Stimulated activated CD4-positive, alpha-beta T cell treated with anti-CD3 and anti-CD28 coated beads, TNF-alpha, amount 100 ng/mL, for 24 hours (primary cell): ENCODE results near the gene ECPAS.
"Not testable (repeated sequence)": the region's sequence is repeated elsewhere in the genome, so short reads cannot be mapped to it uniquely, and the experiment has no call there.

ENCODE experiments used
- DNase-seq, 3 experiments: peaks; one replicate each; pipeline ENCODE4 v3.0.0-alpha.2; 2020; ENCODE audit warnings: low read depth in 3 of 3

Gene ECPAS

DNA sequence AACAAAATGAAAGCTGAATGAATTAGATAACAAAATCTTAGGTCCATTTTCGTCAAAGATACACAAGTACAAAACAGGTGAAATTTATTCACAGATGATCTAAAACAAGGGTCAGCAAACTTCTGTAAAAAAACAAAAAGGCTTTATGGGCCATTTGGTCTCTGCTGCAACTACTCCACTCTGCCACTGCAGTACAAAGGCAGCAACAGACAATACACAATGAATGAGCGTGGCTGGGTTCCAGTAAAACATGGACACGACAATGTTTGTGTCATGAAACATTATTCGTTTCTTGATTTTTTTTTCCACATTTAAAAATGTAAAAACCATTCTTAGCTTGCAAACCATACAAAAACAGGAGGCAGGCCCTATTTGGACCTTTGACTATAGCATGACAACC lies 71.9 kb downstream of the ECPAS start:
- DNase-seq, result no peak

DNA sequence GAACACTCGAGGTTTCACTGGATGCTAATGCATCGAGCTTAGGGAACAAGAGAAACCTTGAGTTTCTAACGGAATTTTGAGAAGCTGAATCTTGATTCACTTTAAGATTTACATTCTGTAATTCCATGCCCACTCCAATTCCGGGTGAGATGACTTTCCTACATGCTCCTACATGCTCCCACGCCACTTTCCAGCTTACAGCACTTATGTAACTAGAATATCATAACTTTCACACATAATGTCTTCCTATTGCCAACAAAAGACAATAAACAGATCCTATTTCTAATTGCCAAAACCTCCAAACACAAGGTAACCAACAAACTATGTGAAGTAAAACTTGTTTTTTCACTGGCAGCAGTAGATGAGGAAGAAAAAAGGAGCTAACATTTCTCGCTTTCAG lies 72.9 kb downstream of the ECPAS start:
- DNase-seq, result no peak

DNA sequence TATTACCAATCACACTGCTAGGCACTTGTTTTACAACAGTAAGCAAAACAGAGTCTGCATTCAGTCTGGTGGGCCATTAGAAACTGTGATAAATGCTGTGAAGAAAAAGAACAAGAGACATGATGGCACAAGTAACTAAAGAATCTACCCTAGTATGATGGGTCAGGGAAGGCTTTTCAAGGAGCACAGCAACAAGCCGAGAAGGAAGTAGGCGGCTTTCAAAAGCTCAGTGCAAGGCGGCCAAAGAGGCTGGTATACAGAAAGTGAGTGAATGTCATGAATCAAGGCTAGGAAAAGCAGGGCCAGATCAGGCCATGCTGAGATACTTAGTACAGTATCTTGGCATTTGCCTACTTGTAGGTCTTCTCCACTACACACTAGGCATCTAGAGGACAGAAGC lies 76.4 kb downstream of the ECPAS start:
- DNase-seq, result no peak

DNA sequence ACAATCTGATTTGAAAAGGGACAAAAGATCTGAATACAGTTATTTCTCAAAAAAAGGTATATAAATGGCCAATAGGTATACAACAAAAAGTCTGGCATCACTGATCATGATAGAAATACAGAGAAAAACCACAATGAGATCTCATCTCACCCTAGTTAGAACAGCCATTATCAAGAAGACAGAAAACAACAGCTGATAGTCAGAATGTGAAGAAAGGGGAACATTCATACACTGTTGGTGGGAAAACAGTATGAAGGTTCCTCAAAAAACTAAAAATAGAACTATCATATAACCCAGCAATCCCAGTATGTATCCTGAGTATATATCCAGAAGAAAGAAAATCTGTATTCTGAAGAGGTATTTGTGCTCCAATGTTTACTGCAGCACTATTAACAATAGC lies 78.5 kb downstream of the ECPAS start:
- no peak for DNase-seq

DNA sequence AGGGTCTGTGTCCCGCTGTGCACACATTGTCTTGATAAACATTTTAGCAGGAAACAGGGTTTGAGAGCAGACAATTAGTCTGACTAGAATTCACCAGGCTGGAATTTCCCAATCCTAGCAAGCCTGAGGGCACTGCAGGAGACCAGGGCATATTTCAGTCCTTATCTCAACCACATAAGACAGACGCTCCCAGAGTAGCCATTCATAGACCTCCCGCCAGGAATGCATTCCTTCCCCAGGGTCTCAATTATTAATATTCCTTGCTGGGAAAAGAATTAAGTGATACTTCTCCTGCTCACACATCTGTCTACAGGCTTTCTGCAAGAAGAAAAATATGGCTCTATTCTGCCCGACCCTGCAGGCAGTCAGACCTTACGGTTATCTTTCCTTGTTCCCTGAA lies 82.7 kb downstream of the ECPAS start:
- not testable (repeated sequence) for DNase-seq

DNA sequence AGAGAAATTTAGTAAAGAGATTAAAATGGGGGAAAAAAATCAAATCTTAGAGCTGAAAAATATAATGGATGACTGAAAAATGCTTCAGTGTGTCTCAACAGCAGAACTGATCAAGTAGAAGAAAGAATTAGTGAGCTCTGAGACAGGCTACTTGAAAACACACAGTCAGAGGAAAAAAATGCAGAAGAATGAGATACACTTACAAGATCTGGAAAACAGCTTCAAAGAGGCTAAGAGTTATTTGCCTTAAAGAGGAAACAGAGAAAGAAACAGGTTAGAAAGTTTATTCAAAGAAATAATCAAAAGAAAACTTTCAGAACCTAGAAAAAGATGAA lies 83.7 kb downstream of the ECPAS start:
- DNase-seq, result no peak

DNA sequence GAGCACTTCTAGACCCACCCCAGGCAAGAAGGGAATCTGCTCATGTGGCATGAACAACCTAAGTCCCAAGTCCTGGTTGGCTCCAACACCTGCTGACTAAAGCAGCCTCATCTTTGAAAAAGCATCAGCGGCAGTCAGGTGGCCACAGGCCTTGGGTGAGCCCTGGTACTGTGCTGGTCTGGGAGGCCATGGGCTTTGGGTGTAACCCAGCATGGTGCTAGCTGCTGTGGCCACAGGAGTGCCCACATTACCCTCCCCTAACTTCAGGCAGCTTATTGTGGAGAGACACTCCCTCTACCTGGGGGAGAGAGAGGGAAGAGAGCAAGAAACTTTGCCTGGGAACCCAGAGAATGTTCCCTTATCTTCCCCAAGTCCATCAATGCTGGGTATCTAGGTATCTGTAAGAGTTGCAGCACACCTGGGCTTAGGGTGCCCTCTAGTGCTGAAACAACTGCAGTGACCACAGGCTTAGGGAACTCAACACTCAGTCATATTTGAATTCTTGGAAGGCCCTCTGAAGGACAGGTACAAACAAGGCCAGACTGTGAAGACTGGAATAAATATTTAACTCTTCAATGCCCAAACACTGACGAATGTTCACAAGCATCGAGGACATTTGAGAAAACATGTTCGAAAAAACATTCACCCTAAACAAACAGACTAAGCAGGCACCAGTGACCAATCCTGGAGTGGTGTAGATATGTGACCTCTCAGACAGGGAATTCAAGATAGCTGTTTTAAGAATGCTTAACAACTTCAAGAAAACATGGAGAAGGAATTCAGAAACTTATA lies 84.2 kb downstream of the ECPAS start:
- DNase-seq, result no peak

DNA sequence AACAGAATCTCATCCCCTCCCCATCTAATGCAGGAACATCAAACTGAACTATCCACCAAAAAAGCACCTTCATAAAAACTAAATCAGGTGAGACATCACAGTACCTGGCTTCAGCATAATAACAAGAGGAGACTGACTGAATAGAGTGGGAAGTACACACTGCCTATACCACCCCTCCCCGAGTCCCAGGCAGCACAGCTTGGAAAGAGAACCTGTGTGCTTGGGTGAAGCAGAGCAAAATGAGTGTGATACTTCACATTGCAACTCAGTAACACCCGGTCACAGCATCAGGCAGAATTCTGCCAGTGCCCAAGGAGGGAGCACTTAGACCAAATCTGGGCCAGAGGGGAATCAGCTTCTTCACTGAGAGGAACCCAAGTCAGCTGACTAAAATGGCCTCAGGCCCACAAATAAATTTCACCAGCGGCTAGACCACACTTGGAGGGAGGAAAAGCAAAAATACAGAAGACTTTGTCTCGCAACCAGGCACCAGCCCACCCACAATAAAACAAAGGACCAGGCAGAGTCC lies 84.9 kb downstream of the ECPAS start:
- DNase-seq, result no peak

DNA sequence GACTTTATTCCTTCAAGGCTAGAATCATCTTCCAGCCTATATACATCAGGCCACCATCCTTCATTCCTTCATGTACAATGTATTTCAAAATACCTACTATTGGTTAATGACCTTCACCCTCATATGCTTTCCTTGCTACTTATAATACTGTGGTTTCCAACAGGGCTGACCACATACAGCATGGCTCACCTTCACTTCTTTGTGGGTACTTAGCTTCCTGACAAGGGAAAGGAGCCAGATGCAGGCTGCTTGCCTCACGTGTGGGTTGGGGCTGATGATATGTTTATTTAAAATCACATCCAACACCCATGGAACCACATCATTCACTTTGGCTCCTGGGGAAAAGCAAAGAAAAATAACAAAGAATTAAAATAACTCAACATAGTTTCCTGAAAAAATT lies 90.2 kb downstream of the ECPAS start:
- no peak for DNase-seq

DNA sequence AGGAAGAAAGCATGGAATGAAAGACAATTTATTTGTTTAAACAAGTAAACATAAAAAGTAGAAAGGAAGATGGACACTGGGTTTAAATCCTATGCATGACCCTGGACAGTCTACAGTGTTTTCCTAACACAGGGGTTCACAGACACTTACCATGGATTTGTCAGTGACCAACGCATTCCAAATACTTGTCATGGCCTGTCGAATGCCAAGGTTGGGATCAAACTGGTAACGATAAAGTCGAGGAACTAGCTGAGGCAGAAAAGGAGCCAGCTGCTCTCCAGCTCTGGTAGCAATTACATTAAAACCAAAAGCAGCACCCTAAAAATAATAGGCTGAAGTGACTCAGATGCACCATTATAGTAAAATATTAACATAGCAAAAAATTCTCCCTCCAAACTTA lies 94.8 kb downstream of the ECPAS start:
- DNase-seq, result no peak

DNA sequence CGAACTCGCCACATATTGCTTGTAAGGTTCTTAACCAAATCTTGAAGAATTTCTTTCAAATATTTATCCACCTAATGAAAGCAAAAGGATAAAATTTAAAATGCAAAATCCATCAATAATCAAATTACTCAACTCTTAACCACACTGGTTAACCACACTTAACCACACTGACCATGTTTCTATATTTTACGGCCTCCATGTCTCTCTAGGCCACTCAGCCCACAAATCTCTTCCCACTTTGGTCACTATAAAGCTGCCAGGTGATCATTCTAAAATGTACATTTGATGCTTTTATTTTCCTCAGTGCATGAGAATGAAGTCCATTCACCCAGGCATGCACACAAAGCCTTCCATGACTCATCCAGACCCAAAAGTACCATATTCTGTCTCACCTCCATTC lies 97.8 kb downstream of the ECPAS start:
- no peak for DNase-seq

DNA sequence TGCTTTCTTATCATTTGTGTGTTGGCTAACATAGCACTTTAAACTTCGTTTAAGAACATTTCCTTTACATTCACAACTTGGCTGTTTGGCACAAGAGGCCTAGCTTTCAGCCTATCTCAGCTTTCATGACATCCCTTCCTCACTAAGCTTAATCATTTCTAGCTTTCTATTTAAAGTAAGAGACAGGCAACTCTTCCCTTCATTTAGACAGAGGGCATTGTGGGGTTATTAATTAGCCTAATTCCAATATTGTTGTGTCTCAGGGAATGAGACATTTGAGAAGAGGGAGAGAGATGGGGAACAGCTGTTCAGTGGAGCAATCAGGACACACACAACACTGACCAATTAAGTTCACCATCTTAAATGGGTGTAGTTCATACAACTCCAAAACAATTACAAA lies 103.2 kb downstream of the ECPAS start:
- DNase-seq, result no peak

DNA sequence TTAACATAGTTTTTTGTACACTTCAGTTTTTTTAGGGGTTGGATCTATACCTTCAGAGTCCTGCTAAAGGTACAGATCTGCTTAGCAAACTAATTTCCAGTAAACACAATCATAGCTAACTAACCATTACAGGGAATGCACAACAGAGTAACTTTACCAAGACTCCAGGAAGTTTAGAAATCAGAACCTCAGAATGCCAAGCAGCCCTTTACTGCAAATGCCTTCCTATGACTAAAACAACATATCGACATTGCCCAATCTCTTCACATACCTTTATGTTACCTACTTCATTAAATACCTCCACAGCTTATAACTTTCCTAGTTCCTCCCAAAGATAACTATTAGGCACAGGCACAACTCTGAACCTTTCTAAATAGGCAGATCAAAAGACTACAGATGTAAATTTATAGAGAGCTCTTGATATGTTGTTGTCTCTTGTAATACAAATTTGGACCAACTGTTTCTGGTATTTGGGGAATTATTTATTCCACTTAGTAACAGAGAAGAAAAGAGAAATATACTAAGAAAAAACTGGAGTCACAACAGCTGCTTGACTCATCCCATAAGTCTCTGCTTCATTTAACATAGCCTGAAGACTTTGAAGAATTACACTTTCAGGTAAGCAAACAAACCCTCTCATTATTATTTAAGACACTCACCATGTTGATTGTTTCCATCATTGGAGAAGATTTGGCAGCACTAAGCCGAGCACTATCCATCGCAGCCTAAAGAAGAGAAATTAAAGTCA lies 108.2 kb downstream of the ECPAS start:
- DNase-seq, result no peak

DNA sequence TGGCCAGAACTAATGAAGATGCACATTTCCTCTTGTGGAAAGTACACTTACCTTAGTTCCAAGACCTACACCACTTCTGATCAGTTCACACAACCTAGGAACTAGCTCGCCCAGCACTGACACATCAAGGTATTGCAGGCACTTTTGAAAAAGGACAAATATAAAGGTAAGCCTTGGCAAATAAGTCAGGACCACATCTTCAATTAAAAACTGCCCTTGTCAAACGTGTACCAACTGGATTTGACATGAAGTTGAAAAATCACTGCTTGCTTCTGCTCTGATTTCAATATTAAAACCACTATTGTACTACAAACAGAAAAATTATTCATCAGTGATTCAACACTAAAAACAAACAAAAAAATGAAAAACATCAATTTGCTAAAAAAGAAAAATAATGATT lies 109.1 kb downstream of the ECPAS start:
- DNase-seq, result no peak

DNA sequence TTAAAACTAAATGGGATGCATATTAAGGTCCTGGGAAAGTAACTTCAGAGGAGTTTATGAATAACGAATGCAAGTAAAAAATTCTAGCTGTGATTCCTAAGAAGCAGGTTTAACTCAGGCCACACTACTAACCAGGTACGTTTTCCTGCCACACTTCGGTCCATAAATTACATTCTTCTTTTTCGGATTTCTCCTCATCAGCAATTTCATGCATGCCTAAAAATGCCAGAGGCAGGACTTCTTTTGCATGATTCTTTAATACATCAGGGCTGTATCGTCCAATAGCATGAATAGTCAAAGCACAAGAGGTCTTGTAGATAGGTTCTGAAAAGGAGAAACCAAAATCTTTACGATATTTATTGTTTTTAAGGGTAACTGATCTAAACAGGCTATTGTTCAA lies 111.9 kb downstream of the ECPAS start:
- DNase-seq, result no peak

DNA sequence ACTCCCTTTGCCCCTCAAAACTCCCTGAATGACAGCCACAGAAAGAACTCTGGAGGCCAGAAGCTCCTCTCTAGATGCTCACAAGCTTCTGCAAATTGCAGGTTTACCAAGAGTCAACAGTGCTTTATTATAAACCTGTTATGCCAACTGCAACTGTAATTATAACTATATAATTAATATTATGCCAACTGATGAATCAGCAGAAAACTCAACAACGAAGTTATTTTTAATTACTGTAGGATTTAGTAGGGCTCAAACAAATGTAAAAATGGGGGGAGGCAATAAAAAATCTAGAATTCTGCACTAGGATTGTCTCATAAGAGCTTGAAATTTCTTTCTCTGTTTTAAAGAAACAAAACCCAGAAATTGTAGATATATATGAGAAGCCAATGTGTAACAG lies 117.2 kb downstream of the ECPAS start:
- no peak for DNase-seq

DNA sequence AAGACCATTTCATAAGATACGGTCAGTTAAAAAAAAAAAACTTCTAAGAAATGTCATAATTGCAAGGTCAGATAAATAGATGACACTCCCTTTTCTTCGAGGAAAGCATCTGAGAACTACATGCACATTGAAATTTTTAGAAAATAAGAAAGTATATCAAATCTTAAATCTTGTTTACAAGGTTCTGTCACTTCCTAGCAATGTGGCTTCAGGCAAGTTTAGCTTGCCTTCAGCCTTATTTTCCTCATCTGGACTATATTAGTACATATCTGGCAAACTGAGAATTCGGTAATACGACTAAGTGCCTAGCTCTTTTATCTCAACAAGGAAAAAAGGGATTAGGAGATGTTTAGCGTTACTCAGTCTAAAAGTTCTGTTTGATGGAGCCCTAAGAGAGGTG lies 121.7 kb downstream of the ECPAS start:
- DNase-seq, result no peak

DNA sequence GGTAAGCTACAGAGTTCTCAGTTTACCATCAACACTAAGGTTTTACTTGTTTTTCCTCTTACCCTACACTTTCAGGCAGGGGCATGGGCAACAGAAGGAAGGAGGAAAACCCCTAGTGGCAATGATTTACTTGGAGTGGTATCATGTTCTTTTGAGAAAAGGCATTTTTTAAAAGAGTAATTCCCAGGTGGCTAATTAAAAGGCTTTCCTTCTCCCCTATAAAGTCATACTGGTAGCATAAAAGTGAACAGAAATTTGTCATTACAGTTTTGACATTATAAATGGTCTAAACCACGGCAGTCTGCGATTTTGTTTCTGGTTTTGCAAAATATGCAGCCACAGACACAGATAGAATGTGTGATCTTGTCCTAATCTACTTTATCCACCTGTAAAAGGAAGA lies 123.3 kb downstream of the ECPAS start:
- no peak for DNase-seq

DNA sequence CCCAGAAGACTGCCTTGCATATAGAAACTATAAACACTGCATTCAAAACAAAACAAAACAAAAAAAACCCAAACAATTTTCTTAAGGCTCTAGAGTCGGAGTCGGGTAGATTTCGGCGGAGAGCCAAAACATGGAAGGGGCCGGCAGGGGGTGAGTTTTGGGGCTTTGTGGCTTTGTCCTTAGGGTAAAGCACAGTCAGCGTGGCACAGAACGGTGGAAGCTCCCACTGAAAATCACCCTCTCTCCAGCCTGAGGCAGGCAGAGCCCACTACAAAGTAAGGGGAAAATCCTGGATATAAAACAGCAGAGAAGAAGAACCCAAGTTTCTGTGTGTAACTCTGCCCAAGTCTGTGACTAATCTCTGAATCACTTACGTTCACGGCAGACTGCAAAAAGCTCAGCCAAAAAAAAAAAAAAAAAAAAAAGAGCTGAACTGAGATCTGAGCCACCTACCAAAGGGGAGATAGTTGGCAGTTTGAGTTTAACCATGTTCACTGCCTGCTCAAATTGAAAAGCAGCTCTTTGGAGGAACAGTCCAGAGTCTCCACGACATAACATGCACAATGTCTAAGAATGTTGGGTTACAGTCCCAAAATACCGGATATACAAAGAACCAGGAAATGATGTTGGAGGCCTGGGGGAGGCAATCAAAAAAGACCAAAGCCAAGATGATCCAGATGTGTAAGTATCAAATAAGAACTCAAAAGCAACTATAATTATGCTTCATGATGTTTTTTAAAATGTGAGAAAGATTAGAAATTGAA lies 127.5 kb downstream of the ECPAS start:
- no peak for DNase-seq

DNA sequence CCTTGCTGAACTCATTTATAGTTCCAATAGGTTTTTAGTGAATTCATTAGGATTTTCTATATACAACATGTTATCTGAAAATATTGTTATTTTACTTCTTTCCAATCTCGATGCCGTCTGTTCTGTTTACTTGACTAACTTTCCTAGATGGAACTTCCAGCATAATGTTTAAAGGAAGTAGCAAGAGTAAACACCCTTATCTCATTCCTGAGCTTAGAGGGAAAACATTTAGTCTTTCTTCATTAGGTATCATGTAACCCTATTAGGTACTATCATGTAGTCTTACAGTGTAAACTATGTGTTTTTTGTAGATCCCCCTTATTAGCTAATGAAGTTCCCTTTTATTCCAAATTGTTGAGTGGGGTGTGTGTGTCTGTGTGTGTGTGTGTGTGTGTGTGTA lies 131.6 kb downstream of the ECPAS start:
- no peak for DNase-seq

DNA sequence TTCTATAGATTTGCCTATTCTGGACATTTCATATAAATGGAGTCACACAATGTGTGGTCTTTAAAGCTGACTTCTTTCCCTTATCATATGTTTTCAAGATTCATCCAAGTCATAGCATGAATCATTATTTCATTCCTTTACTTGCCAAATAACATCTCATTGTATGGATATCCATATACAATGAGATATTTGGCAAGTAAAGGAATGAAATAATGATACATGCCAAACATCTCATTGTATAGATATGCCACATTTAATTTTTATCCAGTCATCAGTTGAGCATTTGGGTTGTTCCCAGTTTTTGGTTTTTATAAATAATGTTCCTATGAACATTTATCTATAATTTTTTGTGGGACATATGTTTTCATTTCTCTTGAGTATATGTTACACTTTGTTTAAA lies 133.6 kb downstream of the ECPAS start:
- DNase-seq, result no peak

DNA sequence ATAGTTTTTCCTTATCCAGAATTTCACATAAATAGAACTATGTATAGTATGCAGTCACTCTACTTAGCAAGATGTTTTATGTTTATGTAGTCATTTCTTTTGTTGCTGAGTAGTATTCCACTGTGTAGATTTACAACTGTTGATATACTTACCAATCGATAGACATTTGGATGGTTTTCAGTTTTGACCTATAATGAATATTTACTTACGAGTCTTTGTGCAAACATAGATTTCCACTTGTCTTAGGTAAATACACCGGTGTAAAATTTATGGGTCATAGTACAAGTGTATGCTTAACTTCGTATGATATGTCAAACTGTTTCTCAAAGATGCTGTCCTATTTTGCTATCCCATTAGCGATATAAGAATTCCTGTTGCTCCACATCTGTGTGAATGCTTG lies 134.4 kb downstream of the ECPAS start:
- DNase-seq, result no peak

DNA sequence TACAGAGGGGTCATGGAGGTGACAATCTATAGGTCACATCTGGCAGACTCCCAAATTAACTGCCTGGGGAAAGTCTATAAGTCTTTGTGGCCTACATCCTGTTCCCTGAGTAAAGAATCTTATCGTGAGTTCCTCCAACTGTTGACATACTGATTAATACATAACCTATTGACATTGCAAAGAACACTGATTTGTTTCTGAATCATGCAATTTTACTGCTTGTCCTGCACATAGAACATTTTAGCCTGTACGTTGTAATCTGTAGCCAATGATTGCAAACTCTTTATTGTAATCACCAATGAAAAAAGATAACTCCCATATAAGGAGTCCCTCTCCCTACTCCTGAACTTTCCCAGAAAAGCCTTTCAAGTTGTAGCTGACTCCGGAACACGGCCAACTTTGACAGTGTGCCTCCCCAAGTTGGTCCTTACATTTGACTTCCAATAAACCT lies 135.3 kb downstream of the ECPAS start:
- DNase-seq, result no peak
